Astrocyte (in vitro differentiated cells and primary cell): ENCODE data around the gene MTX1.

ENCODE experiments used
- EZH2 ChIP-seq: IDR thresholded peaks from 2 replicates; pipeline ENCODE4 v1.6.1; 2012; ENCODE audit warnings: mild to moderate bottlenecking, low read length, inconsistent platforms; ENCODE audit not compliant: insufficient read depth
- TF ChIP-seq, protein P1 (sequence below): IDR thresholded peaks from 2 replicates; pipeline ENCODE4 v1.5.1; 2011; ENCODE audit warnings: low read depth, mild to moderate bottlenecking, inconsistent platforms, low read length, moderate library complexity; ENCODE audit not compliant: insufficient read depth

GRCh38 chr1:155244368-155245162 is 36.1 kb downstream of the MTX1 start:
- TF ChIP-seq, protein P1, sequence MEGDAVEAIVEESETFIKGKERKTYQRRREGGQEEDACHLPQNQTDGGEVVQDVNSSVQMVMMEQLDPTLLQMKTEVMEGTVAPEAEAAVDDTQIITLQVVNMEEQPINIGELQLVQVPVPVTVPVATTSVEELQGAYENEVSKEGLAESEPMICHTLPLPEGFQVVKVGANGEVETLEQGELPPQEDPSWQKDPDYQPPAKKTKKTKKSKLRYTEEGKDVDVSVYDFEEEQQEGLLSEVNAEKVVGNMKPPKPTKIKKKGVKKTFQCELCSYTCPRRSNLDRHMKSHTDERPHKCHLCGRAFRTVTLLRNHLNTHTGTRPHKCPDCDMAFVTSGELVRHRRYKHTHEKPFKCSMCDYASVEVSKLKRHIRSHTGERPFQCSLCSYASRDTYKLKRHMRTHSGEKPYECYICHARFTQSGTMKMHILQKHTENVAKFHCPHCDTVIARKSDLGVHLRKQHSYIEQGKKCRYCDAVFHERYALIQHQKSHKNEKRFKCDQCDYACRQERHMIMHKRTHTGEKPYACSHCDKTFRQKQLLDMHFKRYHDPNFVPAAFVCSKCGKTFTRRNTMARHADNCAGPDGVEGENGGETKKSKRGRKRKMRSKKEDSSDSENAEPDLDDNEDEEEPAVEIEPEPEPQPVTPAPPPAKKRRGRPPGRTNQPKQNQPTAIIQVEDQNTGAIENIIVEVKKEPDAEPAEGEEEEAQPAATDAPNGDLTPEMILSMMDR: no peak
- no peak for TF ChIP-seq EZH2
